HG03457 (cell line): ENCODE measurements around the gene NR2F2.

Experiments used
- ATAC-seq: cut with Tn5 transposase; IDR thresholded peaks from one replicate; pipeline ENCODE4 v1.9.1; 2021; ENCODE audit warnings: moderate number of reproducible peaks; ENCODE audit not compliant: unreplicated experiment

The NR2F2 gene

GRCh38 chr15:96352604-96353405, 22.3 kb downstream of the NR2F2 start:
- no peak for ATAC-seq

GRCh38 chr15:96353416-96353929, 23.0 kb downstream of the NR2F2 start:
- no peak for ATAC-seq

- ATAC-seq, result no peak
Observed at GRCh38 chr15:96353930-96354730, 23.6 kb downstream of the NR2F2 start.

DNA sequence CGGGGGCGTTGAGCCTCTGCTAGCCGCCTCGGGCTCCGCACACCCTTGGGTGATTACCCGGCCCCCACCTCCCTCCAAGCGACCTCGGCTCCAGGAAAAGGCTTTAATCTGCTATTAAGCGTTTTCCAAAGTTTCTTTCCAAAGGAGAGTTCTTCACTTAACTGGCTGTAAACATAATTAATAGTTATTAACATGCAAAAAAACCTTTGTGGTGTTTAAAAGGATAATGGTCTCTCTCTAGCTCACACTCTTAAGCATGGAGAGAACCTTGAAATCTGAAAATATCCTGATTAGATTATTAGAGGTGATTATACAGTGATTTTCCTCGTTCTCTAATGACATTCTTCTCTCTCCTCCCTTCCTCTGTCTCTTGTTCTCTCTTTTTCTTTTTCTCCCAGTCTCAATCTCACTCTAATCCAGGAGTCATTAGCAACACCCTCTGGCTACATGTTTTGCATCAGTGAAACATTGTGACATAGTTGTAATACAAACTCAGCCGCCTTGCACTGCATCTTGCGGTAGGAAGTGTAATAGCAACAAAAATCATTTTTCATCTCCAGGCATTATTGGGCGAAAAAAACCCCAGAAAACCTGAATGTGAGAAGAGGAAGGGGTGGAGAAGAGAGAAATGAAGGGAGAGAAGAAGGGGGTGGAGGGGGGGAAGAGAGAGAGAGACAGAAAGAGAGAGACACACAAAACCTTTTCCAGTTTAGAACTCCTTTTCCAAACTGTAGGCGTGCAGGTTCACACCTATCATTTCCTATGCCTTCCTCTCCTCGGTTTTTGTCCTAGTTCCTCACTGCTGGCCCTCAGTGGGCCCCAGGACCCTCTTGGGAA, 24.4 kb downstream of the NR2F2 start:
- ATAC-seq, result no peak

GRCh38 chr15:96355568-96356187, 25.2 kb downstream of the NR2F2 start:
- no peak for ATAC-seq

GRCh38 chr15:96356494-96357455, 26.3 kb downstream of the NR2F2 start:
- peak; percentile 57 for ATAC-seq

- no peak for ATAC-seq
Observed at GRCh38 chr15:96358001-96358801, 27.7 kb downstream of the NR2F2 start.

- ATAC-seq, result no peak
Observed at GRCh38 chr15:96358821-96359615, 28.5 kb downstream of the NR2F2 start.

GRCh38 chr15:96359616-96360521, 29.4 kb downstream of the NR2F2 start:
- no peak for ATAC-seq

GRCh38 chr15:96360581-96361308, 30.2 kb downstream of the NR2F2 start:
- ATAC-seq, result no peak

- ATAC-seq, result no peak
Observed at GRCh38 chr15:96361309-96362010, 31.0 kb downstream of the NR2F2 start.

DNA sequence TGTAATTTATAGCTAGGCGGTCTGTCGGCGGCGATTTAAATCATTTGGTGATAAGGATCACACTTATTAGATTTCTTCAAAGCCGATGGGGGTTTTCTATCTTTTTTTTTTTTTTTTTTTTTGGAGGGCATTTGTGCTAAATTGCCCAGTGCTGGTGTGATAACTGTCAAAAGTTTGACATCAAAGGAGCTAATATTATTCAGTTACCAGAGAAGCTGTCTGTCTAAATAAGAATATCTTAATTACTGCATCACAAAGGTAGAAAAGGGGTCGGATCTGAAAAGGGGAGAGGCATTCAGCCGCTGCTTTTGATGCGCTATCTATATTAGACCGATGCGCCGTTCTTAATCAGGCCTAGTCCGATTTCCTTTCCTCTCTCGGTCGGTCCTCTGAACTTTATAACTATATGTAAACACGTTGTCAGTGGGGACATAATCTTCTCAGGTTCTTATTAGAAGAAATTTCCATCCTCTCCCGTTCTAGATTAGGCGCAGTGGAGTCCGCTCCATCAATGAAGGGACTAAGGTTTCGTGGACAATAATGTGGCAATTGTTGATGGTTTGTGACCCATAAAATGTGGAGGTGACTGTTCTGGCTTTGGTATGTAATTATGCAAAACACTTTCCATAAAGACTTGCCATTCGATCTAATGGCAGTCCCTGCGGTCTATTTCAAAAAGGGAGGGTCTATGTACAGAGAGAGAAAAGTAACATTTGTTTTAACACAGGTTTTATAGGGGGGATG, 31.7 kb downstream of the NR2F2 start:
- no peak for ATAC-seq

- no peak for ATAC-seq
Observed at GRCh38 chr15:96362755-96363651, 32.5 kb downstream of the NR2F2 start.

DNA sequence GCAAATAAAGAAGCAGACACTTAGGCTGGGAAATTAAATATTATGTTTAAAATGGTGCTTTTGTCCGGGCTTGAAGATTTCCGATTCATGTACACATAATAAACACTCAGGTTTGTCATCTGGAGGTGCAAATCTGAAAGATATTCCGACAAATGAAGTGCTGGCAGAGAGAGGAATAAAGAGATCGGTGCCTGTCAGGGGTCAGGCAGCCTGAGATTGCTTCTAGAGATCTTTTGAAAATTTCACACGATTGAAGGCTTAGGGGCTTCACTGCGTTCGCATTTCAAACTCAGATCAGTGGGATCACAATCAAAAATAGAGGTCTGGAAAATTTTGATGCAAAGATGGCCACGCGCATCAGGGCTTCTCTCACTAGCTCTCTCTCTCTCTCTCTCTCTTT, 33.2 kb downstream of the NR2F2 start:
- no peak for ATAC-seq
